ENCODE results near the gene BLTP3A.

- no peak for TF ChIP-seq CTCF (conservative IDR thresholded peaks at IDR 0.05)
- no peak for TF ChIP-seq ZFX (IDR thresholded peaks at IDR 0.05)
These were observed 25.6 kb downstream of the BLTP3A start for GRCh38 chr6:34817446-34817845.
